Activated CD8-positive, alpha-beta memory T cell treated with anti-CD3 and anti-CD28 coated beads, Interleukin-2, amount 50 U/mL, for 1 hour (primary cell): ENCODE results near the gene BCKDK.

Source experiments
- DNase-seq: peaks from one replicate; pipeline ENCODE4 v3.0.0-alpha.2; 2020; ENCODE audit errors: extremely low read depth

BCKDK gene

DNA sequence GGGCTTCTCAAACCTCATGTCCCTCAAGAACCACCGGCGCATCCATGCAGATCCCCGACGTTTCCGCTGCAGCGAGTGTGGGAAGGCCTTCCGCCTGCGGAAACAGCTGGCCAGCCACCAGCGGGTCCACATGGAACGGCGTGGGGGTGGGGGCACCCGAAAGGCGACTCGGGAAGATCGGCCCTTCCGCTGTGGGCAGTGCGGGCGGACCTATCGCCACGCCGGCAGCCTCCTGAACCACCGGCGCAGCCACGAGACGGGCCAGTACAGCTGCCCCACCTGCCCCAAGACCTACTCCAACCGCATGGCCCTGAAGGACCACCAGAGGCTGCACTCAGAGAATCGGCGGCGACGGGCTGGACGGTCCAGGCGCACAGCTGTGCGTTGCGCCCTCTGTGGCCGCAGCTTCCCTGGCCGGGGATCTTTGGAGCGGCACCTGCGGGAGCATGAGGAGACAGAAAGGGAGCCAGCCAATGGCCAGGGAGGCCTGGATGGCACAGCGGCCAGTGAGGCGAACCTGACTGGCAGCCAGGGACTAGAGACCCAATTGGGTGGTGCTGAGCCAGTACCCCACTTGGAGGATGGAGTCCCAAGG, 28.1 kb upstream of the BCKDK start:
- DNase-seq: no peak

DNA sequence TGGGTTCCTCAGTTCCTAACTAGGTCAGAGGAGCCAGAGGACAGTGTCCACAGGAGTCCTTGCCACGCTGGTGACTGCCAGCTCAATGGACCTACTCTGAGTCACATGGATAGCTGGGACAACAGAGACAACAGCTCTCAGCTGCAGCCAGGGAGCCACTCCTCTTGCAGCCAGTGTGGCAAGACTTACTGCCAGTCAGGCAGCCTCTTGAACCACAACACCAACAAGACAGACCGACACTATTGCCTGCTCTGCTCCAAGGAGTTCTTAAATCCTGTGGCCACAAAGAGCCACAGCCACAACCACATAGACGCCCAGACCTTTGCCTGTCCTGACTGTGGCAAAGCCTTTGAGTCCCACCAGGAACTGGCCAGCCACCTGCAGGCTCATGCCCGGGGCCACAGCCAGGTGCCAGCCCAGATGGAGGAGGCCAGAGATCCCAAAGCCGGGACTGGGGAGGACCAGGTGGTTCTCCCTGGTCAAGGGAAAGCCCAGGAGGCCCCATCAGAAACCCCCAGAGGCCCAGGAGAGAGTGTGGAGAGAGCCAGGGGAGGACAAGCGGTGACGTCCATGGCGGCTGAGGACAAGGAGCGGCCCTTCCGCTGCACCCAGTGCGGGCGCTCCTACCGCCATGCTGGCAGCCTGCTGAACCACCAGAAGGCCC, 27.3 kb upstream of the BCKDK start:
- no peak for DNase-seq

DNA sequence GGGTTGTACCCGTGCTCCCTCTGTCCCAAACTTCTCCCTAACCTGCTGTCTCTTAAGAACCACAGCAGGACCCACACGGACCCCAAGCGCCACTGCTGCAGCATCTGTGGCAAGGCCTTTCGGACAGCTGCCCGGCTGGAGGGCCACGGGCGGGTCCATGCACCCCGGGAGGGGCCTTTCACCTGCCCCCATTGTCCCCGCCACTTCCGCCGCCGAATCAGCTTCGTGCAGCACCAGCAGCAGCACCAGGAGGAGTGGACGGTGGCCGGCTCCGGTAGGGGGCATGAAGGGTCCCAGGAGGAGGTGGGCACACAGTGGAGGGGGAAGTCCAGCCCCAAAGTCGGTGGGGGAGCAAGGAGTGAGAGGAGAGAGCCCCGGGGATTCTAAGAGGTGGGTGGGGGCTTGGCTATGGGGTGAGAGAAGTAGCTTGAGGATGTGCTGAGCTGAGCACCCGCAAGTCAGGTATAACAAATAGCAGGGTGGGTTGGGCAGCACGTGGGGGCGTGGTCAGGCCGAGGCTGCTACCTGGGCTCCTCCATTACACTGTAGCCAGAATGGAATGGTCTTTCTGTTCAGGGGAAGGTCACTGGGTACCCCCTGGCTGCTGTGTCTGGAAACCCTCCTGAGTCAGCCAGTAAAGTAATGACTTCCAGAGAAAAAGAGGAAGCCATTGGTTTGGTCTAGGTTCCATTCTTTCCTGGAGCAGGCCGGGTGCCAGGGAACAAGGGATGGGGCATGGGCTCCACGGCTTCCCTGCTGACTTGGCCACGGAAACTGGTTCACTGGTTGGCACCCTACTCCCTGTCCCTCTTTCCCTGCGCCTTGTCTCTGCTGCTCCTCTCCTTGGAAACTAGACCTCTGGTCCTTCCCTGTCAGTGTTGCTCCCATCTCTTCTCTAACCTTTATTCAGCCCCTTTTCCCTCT, 26.5 kb upstream of the BCKDK start:
- no peak for DNase-seq

DNA sequence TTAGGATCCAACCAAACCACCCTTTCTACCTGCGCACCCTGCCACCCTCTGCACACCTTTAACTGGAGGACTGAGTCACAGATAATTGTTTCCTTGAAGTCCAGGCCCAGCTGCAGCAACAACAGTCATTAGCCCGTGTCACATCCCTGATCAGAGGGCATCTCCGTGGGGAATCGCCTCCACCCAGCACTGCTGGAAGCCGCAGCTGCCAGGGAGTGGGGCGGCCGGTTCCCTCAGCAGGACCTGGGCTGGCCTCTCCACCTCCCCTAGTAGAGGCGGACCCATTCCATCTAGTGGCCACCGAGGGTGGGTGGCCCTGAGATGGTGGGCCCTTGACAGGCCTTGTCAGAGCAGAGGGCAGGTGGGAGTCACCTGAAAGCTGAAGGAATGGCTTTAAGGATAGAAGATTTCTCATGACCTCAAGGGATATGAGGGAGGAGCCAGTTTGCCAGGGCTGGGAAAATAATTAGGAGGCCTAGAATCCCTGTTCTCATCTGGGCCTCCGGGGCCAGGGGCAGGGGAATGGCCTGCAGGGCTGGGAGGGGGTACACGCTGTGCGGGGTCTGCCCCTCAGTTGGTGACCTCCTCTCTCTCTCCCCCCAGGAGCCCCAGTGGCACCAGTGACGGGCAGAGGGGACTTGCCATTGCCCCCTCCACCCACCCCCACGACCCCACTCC, 25.7 kb upstream of the BCKDK start:
- no peak for DNase-seq

DNA sequence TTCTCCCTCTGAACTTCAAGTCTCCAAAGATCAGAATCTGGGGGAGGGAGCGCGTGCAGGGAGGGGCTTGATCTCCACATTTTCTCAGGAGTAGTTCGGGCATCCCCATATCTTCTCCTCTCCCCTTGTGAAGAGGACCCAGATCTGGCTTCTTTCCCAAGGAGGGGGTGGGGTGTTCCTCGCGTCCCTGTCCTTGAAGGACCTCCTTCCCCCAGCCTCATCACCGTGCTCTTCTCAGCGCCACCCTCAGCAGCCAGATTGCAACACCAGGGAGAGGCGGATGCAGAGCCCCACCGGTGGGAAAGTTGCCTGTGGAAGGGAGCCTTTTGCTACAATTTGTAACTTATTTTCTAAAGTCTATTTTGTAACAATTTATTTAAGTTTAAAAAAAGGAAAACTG, 25.1 kb upstream of the BCKDK start:
- no peak for DNase-seq

DNA sequence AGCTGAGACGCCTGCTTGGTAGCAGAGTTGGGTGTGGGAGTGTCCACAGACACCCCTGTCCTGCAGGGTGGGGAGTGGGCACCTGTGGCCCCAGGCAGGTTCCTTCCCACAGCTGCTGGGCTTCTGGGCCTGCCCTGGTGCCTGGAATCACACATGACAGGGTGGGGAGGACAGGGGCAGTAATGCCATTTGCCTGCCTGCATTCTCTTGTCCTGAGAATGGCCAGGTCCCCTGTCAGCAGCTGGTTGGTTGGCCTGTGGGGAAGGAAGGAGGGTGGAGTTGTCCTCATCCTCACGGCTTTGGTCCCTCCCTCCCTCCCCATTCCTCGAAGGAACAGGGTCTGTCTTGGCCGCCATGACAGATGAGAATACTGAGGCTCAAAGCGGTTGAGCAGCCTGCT, 24.6 kb upstream of the BCKDK start:
- no peak for DNase-seq

DNA sequence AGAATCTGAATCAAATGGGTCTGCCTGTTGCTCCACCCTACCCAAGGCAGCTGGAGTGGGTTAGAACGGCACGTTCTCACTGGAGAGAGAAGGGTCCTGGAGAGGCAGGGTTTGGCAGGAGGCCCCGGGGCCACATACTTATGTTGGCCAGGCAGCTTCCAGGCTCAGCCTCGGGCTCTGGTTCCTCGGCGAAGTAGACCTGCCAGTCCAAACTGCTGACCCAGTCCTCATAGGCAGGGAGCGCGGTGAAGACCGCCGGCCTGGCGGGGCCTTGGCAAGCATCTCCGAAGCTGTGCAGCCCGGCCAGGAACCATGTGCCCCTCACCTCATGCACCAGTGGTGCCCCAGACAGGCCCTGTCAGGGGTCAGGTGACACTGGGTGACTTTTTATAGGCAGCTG, 24.2 kb upstream of the BCKDK start:
- no peak for DNase-seq

DNA sequence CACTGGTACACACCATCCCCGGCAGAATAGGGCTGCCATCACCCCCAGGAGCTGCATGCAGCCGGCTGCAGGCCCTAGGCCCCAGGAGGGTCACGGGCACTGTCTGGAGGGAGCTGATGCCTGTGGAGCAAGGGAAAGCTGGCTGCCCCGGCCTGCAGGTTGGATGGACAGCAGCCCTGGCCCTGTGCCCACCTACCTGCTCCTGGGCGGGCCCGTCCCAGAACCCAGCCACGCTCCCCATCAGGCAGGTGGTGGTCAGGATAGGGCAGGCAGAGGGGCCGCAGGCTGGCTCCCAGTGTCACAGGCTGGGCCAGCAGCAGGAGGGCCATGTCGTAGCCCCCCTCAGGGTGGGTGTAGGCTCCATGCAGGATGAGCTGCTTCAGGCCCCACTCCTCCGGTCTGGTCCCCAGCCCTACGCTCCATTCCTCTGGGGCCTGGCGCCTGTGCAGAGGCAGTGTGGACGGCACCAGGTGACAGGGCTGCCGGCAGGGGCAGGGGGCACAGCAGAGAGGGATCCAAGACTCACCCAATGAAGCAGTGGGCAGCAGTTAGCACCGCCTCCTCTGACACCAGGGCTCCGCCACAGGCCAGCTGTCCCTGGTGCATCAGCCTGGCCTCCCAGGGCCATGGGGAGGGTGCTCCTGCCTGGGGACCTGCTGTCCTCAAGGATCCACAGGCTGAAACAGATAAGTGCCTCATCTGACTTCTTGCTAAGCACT, 23.4 kb upstream of the BCKDK start:
- no peak for DNase-seq

DNA sequence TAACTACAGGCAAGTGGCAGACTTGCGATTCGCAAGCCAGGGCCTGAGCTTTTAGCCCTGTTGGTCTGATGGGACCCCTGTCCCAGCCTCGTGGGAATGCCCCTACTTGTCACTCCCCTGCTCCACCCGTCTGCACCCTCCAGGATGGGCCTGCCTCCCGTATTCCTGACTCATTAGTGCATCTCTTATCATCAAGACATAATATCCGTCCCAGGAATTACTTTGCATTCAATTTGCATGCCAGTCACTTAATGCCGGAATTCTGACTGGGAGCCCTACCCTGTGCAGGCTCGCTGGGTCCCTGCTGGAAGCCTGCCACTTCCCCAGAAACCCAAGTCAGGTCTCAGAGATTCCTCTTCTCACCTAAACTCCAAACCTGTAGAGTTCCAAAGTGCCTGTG, 22.8 kb upstream of the BCKDK start:
- no peak for DNase-seq

DNA sequence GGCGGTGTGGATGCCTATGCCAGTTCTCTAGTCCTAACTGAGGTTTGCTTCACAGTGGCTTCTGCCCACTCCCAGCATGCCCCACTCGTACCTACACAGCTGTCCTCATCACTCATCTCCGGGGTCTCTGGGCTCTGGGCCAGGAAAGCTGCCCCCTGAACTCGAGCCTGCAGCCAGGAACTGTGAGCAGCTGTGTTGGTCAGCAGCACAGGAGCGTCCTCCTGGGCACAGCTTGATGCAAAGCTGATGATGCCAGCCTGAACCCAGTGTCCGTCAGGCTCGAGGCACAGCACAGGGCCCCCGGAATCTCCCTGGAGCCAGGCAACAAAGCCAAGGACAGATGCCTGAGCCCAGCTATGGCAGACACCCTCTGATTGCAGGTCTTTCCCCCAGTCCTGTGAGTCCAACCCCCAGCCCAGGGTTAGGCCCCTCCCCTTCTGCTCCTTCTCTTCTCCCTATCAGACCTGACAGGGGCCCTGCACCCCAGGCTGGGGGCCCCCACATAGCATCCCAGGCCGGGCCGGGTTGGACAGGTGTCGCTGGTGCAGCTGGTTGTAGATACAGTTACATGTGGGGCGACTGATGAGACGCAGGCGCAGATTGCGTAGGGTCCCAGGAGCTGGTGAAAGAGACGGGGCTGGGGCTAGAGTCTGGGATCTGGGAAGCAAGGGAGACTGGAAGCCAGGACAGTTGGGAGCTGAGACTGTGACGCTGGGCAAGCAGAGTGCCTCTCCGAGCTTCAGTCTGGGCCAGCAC, 22.1 kb upstream of the BCKDK start:
- DNase-seq: no peak

DNA sequence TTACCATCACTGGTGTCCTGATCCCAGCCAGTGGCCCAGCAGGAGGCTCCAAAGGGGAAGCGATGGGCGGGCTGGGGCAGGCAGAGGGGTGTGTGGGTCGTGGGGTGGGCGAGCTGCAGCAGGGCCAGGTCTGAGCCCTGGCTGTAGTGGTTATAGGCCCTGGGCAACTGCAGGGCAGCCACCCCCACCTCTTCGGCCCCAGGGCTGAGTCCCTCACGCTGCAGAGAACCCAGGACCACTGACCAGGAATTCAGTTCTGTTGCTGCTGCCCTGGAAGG, 21.6 kb upstream of the BCKDK start:
- no peak for DNase-seq

DNA sequence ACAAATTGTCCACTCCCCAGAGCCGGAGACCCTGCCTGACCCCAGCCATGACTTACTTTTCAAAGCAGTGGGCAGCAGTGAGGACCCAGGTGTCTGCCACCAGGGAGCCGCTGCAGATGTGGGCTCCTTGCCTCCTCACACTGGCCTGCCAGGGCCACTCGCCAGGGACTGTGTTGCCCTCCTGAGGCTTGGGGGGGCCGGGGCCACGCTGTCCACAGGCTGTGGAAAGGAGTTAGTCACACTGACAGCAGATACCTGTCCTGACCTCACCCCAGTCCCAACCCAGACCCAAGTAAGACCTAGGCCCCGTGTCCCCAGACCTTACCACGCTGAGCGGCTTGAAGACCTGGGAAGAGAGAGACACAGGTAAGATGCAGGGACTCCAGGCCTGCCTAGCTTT, 20.7 kb upstream of the BCKDK start:
- DNase-seq: no peak

DNA sequence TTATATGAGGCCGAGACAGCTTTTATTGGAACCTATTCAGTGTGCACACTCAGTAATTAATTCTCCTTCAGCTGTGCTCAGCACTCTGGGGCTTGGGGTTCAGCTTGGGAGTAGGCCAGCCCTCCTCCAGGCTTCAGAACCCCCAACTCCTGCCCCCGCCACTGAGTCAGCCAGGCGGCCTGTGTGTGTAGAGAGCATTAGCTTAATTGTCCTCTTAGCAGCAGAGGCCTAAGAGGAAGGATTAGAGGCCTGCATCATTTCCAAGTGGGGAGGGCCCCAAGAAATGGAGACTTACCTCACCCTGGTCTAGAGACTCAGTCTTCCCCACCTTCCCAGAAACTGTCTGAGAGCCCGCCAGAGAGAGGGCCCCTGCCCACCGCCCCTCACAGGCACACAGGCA, 20.2 kb upstream of the BCKDK start:
- DNase-seq: no peak

DNA sequence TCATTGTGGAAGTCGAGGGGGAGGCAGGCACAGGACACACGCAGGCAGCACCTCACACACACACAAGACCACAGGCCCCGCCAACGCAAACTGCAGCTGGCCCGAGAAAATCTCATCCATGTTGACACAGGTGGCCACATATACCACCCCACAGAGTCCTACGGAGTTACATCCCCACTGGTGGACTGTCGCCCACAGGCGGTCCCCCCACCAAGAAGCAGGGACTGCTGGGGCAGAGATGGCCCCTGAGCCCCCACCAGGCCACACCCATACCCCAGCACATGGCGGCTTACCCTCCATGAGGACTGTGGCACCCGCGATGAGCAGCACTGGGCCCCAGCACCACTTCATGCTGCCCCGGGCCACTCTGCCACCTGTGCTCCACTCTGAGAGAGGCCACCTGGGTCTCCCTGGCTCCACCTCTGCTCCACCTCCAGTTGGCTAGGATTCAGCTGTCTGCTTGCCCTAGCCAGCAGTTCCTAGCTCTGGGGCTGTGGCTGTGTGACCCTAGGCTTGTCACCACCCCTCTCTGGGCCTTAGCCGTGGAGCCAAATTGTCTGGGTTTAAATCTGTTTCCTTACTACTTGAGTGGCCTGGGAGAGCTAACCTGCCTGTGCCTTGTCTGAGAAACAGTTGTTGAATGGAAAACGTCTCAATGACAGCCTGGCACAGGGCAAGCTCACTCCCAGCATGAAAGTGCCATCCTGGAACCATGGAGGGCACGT, 19.6 kb upstream of the BCKDK start, which contains the start of gene PRSS53:
PRSS53 (minus strand) TSS at position 485 of the 725 bp plus-strand sequence; CDS start at position 351, 134 bp downstream.
- no peak for DNase-seq

DNA sequence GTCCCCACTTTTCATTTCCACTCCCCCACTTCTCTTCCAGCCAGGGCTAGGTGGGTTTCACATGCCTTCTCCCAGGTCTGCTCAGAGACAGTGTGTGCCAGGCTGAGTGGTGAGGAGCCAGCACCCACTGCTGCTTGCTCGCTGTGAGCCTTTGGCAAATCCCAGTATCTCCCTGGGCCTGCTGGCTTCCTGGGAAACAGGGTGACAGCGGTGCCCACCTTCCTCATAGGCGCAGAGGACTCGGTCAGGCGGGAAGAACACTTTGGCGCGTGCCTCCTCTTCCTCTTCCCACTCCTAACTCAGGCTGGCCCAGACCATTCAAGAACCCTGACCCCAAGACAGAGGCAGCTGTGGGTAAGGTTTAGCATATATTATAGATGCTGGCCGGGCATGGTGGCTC, 19.0 kb upstream of the BCKDK start:
- DNase-seq: no peak

DNA sequence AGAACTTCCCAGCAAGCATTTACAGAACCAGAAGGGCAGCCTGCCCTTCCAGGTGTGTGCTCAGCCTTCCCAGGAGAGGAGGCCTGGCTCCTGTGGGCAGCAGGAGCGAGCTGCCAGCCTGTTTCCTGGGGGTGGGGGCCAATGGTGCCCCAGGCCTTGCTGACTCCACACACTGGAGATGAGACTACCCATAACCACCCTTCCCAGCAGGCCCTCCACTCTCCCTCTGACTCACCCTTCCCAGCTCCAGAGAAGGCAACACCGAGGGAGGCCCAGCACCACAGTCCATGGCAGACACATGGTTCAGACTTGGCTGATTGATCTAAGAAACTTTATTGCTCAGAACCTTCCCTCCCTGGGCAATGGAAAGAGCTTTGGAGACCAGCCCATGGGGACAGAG, 17.6 kb upstream of the BCKDK start:
- DNase-seq: no peak

DNA sequence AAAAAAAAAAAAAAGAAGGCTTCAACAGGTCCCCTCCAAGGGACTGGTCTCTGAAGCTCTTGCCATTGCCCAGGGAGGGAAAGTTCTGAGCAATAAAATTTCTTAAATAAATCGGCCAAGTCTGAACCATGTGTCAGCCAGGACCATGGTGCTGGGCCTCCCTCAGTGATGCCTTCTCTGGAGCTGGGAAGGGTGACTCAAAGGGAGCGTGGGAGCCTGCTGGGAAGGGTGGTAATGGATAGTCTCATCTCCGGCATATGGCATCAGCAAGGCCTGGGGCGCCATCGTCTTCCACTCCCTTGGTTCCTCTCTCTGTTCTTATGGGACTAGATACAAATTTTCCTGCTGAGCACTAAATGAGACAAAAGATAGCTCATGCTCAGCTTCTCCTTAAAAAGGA, 15.9 kb upstream of the BCKDK start:
- no peak for DNase-seq

DNA sequence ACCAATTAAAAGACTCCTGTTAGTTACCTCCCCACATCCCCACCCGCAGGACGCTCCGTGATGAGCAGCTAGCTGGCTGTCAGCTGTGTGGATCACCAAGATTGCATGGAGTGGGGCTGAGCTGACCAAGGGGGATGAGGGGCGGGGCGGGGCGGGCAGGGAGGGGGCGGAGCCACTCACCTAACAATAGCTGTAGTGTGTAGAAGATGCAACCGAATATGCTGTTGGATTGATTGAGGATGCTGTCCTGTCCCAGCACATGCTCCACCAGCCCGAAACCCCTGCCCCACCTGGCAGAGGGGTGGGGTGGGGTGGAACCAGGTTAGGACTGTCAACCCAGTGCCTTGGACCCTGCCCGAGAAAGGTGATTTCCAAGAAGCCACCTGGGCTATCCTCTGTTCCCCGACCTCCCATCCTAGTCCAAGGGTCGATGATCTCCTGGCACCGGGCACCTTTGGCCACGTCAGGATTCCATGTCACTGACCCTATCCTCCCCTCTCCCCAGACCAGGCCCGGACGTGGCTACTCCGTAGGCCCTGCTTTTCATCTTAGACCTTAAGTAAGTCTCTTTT, 15.0 kb upstream of the BCKDK start:
- no peak for DNase-seq

DNA sequence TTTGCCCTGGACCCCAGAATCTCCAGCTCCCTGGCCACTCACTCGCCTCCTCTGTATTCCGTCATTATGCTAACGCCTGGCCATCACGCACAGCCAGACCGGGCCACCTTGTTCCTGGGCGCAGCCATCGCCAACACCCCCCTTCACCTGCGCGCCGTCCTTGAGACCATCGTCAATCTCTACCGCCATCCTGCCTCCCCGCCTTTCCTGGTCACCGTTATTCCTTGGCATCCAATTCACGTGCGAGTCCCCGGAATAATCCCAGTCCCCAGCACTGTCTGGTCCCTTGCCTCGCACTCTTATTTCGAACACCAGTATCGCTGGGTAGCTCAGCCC, 14.1 kb upstream of the BCKDK start:
- no peak for DNase-seq

DNA sequence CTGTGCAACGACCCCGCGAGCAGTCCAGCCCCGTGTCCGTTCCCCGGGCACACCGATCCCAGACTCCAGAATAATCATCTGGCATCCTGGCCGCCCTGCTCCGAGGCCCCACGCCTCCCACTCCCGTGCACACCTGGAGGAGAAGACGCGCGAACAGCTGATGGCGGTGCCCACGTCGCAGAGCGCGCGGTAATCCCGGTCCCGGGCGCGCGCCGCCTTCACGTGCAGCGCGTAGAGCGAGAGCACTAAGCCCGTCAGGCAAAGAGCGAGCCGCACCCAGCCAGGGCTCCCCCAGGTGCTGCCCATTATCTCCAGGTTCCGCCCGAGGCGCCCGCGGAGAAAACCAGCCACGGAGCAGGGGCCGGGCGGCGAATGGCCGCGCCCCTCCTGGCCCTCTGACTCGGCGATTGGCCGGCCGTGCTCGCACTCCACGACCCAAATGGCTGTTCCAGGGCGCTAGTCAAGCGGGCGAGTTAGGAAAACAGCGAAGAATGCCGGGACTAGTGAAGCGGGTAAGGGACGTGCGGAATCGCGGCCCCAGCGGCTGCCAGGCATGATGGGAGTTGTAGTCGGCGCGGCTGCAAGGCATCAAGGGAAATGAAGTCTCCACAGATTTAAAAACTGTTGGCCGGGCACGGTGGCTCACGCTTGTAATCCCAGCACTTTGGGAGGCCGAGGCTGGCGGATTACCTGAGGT, 13.6 kb upstream of the BCKDK start, which contains the start of gene VKORC1:
VKORC1 (minus strand) TSS at position 374 of the 697 bp plus-strand sequence; CDS start at position 306, 68 bp downstream.
- DNase-seq: peak; percentile 74
